Measurements from ENCODE around the gene TSPAN3.

TSPAN3 gene

GRCh38 chr15:77096138-77096537, 25.2 kb upstream of the TSPAN3 start:
- H3K9ac ChIP-seq (ENCODE audit: low read length), result no peak overlapping the region
- H3K4me3 ChIP-seq (ENCODE audit: insufficient read depth, low read length, poor library complexity, severe bottlenecking), result no peak overlapping the region
- no peak overlapping the region for H3K4me2 ChIP-seq (ENCODE audit: low read depth, low read length, poor library complexity, severe bottlenecking)
- no peaks in the 10 kb centered on the region for H4K20me1 ChIP-seq (ENCODE audit: low read depth, low read length)
- H3K27ac ChIP-seq (ENCODE audit: low read depth, low read length), result no peak overlapping the region
- no peak overlapping the region for H2AFZ ChIP-seq (ENCODE audit: low read depth, low read length, severe bottlenecking)
- TF ChIP-seq CTCF (IDR thresholded peaks at IDR 0.05; ENCODE audit: insufficient read depth, low read length, poor library complexity, severe bottlenecking), result no peak
- no peak for TF ChIP-seq EZH2phosphoT487 (conservative IDR thresholded peaks at IDR 0.05; ENCODE audit: low read length)
- no peaks in the 10 kb centered on the region for H3F3A ChIP-seq (ENCODE audit: insufficient read depth)
- no peaks in the 10 kb centered on the region for H3K9me2 ChIP-seq (replicated peaks; ENCODE audit: insufficient read depth, low read length)
- H3K9me3 ChIP-seq (ENCODE audit: insufficient read depth, low read length), result no peaks in the 10 kb centered on the region
- H3K79me2 ChIP-seq (ENCODE audit: insufficient read depth, low read length), result no peaks in the 10 kb centered on the region
- H3K27me3 ChIP-seq (ENCODE audit: low read length), result no peaks in the 10 kb centered on the region
- H3K36me3 ChIP-seq (ENCODE audit: low read length), result no peaks in the 10 kb centered on the region

GRCh38 chr15:77094397-77095030, 23.6 kb upstream of the TSPAN3 start:
- H3K9ac ChIP-seq (ENCODE audit: low read length), result no peak overlapping the region
- H3K4me2 ChIP-seq (ENCODE audit: low read depth, low read length, poor library complexity, severe bottlenecking), result no peak overlapping the region
- H3K4me3 ChIP-seq (ENCODE audit: insufficient read depth, low read length, poor library complexity, severe bottlenecking), result no peak overlapping the region
- H2AFZ ChIP-seq (ENCODE audit: low read depth, low read length, severe bottlenecking), result no peak overlapping the region
- H3K79me2 ChIP-seq (ENCODE audit: insufficient read depth, low read length), result no peaks in the 10 kb centered on the region
- no peaks in the 10 kb centered on the region for H3K9me2 ChIP-seq (replicated peaks; ENCODE audit: insufficient read depth, low read length)
- no peaks in the 10 kb centered on the region for H3K9me3 ChIP-seq (ENCODE audit: insufficient read depth, low read length)
- no peaks in the 10 kb centered on the region for H3K27me3 ChIP-seq (ENCODE audit: low read length)
- no peaks in the 10 kb centered on the region for H3K36me3 ChIP-seq (ENCODE audit: low read length)
- TF ChIP-seq CTCF (IDR thresholded peaks at IDR 0.05; ENCODE audit: insufficient read depth, low read length, poor library complexity, severe bottlenecking) (peak; percentile 12), EZH2phosphoT487 (conservative IDR thresholded peaks at IDR 0.05; ENCODE audit: low read length) (no peak)
- no peak overlapping the region for H3K27ac ChIP-seq (ENCODE audit: low read depth, low read length)
- H4K20me1 ChIP-seq (ENCODE audit: low read depth, low read length), result no peaks in the 10 kb centered on the region
- H3F3A ChIP-seq (ENCODE audit: insufficient read depth), result no peaks in the 10 kb centered on the region

GRCh38 chr15:77093436-77093835, 22.5 kb upstream of the TSPAN3 start:
- Histone ChIP-seq H3K27ac (ENCODE audit: low read depth, low read length) (no peak overlapping the region), H3K9me3 (ENCODE audit: insufficient read depth, low read length) (no peaks in the 10 kb centered on the region), H3K79me2 (ENCODE audit: insufficient read depth, low read length) (no peaks in the 10 kb centered on the region), H3K9me2 (replicated peaks; ENCODE audit: insufficient read depth, low read length) (no peaks in the 10 kb centered on the region), H3K36me3 (ENCODE audit: low read length) (no peaks in the 10 kb centered on the region), H3K4me3 (ENCODE audit: insufficient read depth, low read length, poor library complexity, severe bottlenecking) (no peak overlapping the region), H2AFZ (ENCODE audit: low read depth, low read length, severe bottlenecking) (no peak overlapping the region), H3K9ac (ENCODE audit: low read length) (no peak overlapping the region), H3K27me3 (ENCODE audit: low read length) (no peaks in the 10 kb centered on the region), H3K4me2 (ENCODE audit: low read depth, low read length, poor library complexity, severe bottlenecking) (no peak overlapping the region), H3F3A (ENCODE audit: insufficient read depth) (no peaks in the 10 kb centered on the region), H4K20me1 (ENCODE audit: low read depth, low read length) (no peaks in the 10 kb centered on the region)
- no peak for TF ChIP-seq EZH2phosphoT487 (conservative IDR thresholded peaks at IDR 0.05; ENCODE audit: low read length)
- TF ChIP-seq CTCF (IDR thresholded peaks at IDR 0.05; ENCODE audit: insufficient read depth, low read length, poor library complexity, severe bottlenecking), result no peak
